Parathyroid adenoma (tissue), 2 donors: ENCODE results near the gene INCENP.

Experiments
- H2AFZ ChIP-seq: fragments of 300-600 bp; sonication (generic); one replicate; pipeline ENCODE4 v1.7.0; 2017; ENCODE audit warnings: antibody characterized with exemption, mild to moderate bottlenecking
- H3K27ac ChIP-seq: fragments of 300-600 bp; sonication (generic); one replicate; pipeline ENCODE4 v1.7.0; 2017
- H3K27me3 ChIP-seq: fragments of 300-600 bp; sonication (generic); one replicate; pipeline ENCODE4 v1.7.0; 2017; ENCODE audit warnings: low read length; ENCODE audit not compliant: control insufficient read depth, insufficient read depth
- H3K36me3 ChIP-seq: fragments of 300-600 bp; sonication (generic); one replicate; pipeline ENCODE4 v1.7.0; 2017; ENCODE audit warnings: low read length; ENCODE audit not compliant: control insufficient read depth, insufficient read depth
- H3K4me1 ChIP-seq: fragments of 300-600 bp; sonication (generic); one replicate; pipeline ENCODE4 v1.7.0; 2017; ENCODE audit warnings: control low read depth
- H3K4me2 ChIP-seq: fragments of 300-600 bp; sonication (generic); one replicate; pipeline ENCODE4 v1.7.0; 2017; ENCODE audit warnings: low read length
- H3K4me3 ChIP-seq: fragments of 300-600 bp; sonication (generic); one replicate; pipeline ENCODE4 v1.7.0; 2017; ENCODE audit warnings: low read depth, low read length
- H3K79me2 ChIP-seq: fragments of 300-600 bp; sonication (generic); one replicate; pipeline ENCODE4 v1.7.0; 2017; ENCODE audit warnings: control low read depth
- H3K9ac ChIP-seq: fragments of 300-600 bp; sonication (generic); one replicate; pipeline ENCODE4 v1.7.0; 2017; ENCODE audit warnings: mild to moderate bottlenecking
- H3K9me3 ChIP-seq: fragments of 300-600 bp; sonication (generic); one replicate; pipeline ENCODE4 v1.7.0; 2017; ENCODE audit warnings: low read length; ENCODE audit not compliant: control insufficient read depth
- TF ChIP-seq, protein P1 (sequence below): fragments of 300-600 bp; sonication (generic); IDR thresholded peaks from one replicate; pipeline ENCODE4 v1.7.0; 2017; ENCODE audit warnings: antibody characterized with exemption, mild to moderate bottlenecking
- donor health status: primary hyperparathyroidism.

Gene INCENP

DNA sequence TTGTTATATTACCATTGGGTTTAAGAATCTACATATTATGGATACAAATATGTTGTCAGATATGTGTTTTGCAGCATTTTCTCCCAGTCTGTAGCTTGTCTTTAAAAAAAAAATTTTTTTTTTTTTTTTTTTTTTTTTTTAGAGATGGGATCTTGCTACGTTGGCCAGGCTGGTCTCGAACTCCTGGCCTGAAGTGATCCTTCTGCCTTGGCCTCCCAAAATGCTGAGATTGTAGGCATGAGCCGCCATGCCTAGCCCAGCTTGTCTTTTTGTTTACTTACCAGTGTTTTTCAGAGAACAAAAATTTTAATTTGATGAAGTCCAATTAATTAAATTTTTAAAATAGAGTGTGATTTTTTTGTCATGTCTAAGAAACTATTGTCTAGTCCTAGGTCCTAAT is 29.8 kb downstream of the INCENP start:
- Histone ChIP-seq H3K4me2 (no peak overlapping the region), H3K4me1 (no peaks in the 10 kb centered on the region), H3K4me3 (no peak overlapping the region), H2AFZ (no peak overlapping the region), H3K27ac (no peak overlapping the region), H3K27me3 (no peaks in the 10 kb centered on the region), H3K9ac (no peak overlapping the region), H3K79me2 (no peaks in the 10 kb centered on the region), H3K9me3 (no peaks in the 10 kb centered on the region), H3K36me3 (no peaks in the 10 kb centered on the region)
- TF ChIP-seq, protein P1, sequence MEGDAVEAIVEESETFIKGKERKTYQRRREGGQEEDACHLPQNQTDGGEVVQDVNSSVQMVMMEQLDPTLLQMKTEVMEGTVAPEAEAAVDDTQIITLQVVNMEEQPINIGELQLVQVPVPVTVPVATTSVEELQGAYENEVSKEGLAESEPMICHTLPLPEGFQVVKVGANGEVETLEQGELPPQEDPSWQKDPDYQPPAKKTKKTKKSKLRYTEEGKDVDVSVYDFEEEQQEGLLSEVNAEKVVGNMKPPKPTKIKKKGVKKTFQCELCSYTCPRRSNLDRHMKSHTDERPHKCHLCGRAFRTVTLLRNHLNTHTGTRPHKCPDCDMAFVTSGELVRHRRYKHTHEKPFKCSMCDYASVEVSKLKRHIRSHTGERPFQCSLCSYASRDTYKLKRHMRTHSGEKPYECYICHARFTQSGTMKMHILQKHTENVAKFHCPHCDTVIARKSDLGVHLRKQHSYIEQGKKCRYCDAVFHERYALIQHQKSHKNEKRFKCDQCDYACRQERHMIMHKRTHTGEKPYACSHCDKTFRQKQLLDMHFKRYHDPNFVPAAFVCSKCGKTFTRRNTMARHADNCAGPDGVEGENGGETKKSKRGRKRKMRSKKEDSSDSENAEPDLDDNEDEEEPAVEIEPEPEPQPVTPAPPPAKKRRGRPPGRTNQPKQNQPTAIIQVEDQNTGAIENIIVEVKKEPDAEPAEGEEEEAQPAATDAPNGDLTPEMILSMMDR = no peak

DNA sequence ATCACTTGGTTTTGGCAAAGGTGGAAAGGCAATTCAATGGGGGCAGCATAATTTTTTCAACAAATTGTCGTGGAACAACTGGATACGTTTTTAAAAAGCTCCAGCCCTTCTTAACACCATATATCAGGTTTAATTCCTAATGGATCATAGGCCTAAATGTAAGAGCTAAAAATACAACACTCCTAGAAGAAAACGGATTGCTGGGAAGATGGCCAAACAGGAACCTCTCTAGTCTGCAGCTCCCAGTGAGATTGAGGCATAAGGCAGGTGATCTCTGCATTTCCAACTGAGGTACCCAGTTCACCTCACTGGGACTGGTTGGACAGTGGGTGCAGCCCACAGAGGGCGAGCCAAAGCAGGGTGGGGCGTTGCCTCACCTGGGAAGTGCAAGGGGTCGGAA is 33.8 kb downstream of the INCENP start:
- no peak overlapping the region for H3K27ac ChIP-seq
- no peak overlapping the region for H3K4me3 ChIP-seq
- no peak overlapping the region for H2AFZ ChIP-seq
- H3K36me3 ChIP-seq = no peaks in the 10 kb centered on the region
- no peaks in the 10 kb centered on the region for H3K79me2 ChIP-seq
- no peak overlapping the region for H3K9ac ChIP-seq
- H3K4me2 ChIP-seq = no peak overlapping the region
- TF ChIP-seq, protein P1 = no peak
- H3K27me3 ChIP-seq = no peaks in the 10 kb centered on the region
- no peaks in the 10 kb centered on the region for H3K9me3 ChIP-seq
- no peaks in the 10 kb centered on the region for H3K4me1 ChIP-seq

DNA sequence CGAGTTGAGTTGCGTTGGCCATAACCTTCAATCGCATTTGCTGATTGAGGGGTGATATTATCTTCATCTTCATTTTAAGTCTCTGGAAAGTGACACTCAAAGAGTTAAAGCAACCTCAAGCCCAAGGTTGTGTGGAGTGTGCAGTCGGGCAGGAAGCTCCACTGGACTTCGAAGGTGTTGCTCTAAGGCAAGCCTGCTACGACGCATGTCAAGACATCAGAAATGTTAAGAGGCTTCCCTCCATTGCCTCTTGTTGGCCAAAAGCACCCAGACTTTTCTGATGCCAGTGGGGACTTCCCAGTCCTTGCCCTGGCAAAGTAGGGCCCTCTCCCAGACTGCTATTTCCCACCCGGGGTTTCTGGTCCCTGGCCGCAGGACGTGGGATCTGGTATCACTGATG is 42.6 kb downstream of the INCENP start:
- no peaks in the 10 kb centered on the region for H3K79me2 ChIP-seq
- TF ChIP-seq, protein P1 = no peak
- no peaks in the 10 kb centered on the region for H3K27me3 ChIP-seq
- H3K9me3 ChIP-seq = no peaks in the 10 kb centered on the region
- H3K4me1 ChIP-seq = no peaks in the 10 kb centered on the region
- H3K9ac ChIP-seq = no peak overlapping the region
- H3K36me3 ChIP-seq = no peaks in the 10 kb centered on the region
- no peak overlapping the region for H3K4me3 ChIP-seq
- no peak overlapping the region for H2AFZ ChIP-seq
- no peak overlapping the region for H3K27ac ChIP-seq
- no peak overlapping the region for H3K4me2 ChIP-seq

DNA sequence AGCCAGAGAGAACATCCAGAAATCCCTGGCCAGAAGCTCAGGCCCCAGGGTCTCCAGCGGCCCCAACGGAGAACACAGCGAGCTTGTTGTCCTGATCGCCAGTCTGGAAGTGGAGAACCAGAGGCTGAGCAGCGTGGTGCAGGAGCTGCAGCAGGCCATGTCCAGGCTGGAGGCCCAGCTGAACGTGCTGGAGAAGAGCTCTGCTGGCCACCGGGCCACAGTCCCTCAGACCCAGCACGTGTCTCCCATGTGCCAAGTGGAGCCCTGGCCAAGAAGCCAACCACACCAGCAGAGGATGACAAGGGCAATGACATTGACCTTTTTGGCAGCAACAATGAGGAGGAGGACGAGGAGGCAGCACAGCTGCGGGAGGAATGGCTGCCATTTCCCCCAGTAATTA is 45.6 kb downstream of the INCENP start:
- H3K79me2 ChIP-seq = no peaks in the 10 kb centered on the region
- no peak overlapping the region for H3K27ac ChIP-seq
- no peak overlapping the region for H3K9ac ChIP-seq
- H3K9me3 ChIP-seq = no peaks in the 10 kb centered on the region
- H3K27me3 ChIP-seq = no peaks in the 10 kb centered on the region
- H3K4me1 ChIP-seq = no peaks in the 10 kb centered on the region
- H3K4me2 ChIP-seq = no peak overlapping the region
- TF ChIP-seq, protein P1 = no peak
- no peak overlapping the region for H2AFZ ChIP-seq
- H3K4me3 ChIP-seq = no peak overlapping the region
- no peaks in the 10 kb centered on the region for H3K36me3 ChIP-seq

DNA sequence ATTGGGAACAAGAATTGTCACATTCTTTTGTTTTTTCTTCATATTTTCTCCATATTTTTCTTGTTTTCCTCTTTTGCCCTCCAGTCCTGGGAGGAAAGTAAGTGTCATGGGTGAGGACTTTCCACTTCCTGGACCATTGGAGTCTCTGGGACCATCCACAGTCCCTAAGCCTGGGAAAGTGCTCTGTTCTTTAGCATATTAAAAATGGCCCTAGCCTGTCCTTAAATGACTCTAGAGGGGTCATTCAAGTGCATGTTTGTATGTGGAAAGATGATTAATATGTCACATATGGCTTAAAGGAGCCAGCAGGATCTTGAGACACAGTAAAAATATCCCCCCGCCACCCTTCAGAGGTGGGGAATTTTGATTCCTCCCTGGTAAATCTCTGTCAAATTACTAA is 46.1 kb downstream of the INCENP start:
- Histone ChIP-seq H3K9ac (no peak overlapping the region), H3K4me1 (no peaks in the 10 kb centered on the region), H3K4me3 (no peak overlapping the region), H3K27ac (no peak overlapping the region), H3K27me3 (no peaks in the 10 kb centered on the region), H3K36me3 (no peaks in the 10 kb centered on the region), H2AFZ (no peak overlapping the region), H3K9me3 (no peaks in the 10 kb centered on the region), H3K79me2 (no peaks in the 10 kb centered on the region), H3K4me2 (no peak overlapping the region)
- TF ChIP-seq, protein P1 = no peak
